ENCODE data around the gene MICU1. TPM values are rescaled to one million over a fixed set of nuclear protein-coding genes. Genes with fewer than 3 reads are reported as not detected.
A peak's percentile ranks its signal among the peaks of the same experiment; 100 is the strongest.

Gene MICU1
- polyA plus RNA-seq, 1 donor: 54.6 TPM

GRCh38 chr10:72334196-72334824 lies 291.6 kb downstream of the MICU1 start:
- H3K27me3 ChIP-seq (ENCODE audit: control insufficient read depth, insufficient read depth, low read length): no peaks in the 10 kb centered on the region
- no CpG with 5 or more reads among the region's 17 CpGs for WGBS (ENCODE audit: insufficient coverage, low lambda C conversion rate)
- H3K9me3 ChIP-seq (ENCODE audit: control insufficient read depth, low read depth, low read length): no peaks in the 10 kb centered on the region
- no peak overlapping the region for H3K4me3 ChIP-seq (ENCODE audit: low read length)
- no peak for DNase-seq
- H3K4me1 ChIP-seq (ENCODE audit: control insufficient read depth, insufficient read depth, low read length): peaks cover 20% of the 10 kb centered on the region
- H3K27ac ChIP-seq (ENCODE audit: low read length): peak overlapping the region; percentile 16
- peaks cover 47% of the 10 kb centered on the region for H3K36me3 ChIP-seq (ENCODE audit: control insufficient read depth, insufficient read depth, low read length)

DNA sequence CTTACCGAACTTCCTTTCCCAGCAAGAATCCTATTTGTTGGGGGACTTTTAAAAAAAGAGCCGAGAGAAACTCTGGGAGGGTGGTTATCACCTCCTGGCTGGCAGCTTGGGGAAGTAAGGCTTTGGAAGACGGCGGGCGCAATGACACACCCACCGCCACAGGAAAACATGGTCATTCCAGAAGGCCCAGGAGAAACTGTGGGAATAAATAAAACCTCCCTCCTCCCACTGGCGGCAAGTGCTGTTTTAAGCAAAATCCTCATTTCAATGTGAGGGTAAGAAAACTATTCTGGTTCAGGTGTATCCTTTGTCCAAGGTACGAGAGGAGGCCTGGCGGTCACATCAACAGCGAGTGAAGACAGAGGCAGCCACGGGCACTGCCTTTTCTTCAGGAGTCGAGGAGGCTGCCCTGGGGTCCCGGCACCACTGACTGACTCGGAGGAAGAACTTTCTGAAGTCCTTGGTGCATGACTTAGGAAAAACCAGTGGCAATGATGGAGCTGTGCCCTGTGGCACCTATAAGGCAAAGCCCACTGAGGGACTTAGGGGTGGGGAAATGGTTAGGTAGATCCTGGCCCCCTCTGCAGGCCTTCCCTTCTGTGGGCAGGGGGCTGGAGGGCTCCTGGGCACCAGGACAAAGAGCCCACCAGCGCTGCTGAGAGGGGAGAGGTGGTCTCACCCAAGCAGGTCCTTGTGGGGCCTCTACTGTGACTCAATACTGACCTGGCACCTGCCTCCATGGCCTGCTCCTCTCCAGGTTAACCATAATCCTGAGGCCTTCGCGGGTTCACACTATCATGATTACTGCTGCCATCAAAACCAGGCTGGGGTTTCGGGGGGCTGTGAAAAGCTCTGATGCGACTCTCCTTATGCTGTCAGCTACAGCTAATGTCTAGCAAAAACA lies 292.5 kb downstream of the MICU1 start:
- Histone ChIP-seq H3K36me3 (ENCODE audit: control insufficient read depth, insufficient read depth, low read length) (peaks cover 45% of the 10 kb centered on the region), H3K4me1 (ENCODE audit: control insufficient read depth, insufficient read depth, low read length) (peaks cover 27% of the 10 kb centered on the region), H3K27me3 (ENCODE audit: control insufficient read depth, insufficient read depth, low read length) (no peaks in the 10 kb centered on the region), H3K4me3 (ENCODE audit: low read length) (no peak overlapping the region), H3K27ac (ENCODE audit: low read length) (no peak overlapping the region), H3K9me3 (ENCODE audit: control insufficient read depth, low read depth, low read length) (no peaks in the 10 kb centered on the region)
- DNase-seq: no peak
- WGBS (ENCODE audit: insufficient coverage, low lambda C conversion rate): 100% methylated on average over 1 of the region's 19 CpGs

DNA sequence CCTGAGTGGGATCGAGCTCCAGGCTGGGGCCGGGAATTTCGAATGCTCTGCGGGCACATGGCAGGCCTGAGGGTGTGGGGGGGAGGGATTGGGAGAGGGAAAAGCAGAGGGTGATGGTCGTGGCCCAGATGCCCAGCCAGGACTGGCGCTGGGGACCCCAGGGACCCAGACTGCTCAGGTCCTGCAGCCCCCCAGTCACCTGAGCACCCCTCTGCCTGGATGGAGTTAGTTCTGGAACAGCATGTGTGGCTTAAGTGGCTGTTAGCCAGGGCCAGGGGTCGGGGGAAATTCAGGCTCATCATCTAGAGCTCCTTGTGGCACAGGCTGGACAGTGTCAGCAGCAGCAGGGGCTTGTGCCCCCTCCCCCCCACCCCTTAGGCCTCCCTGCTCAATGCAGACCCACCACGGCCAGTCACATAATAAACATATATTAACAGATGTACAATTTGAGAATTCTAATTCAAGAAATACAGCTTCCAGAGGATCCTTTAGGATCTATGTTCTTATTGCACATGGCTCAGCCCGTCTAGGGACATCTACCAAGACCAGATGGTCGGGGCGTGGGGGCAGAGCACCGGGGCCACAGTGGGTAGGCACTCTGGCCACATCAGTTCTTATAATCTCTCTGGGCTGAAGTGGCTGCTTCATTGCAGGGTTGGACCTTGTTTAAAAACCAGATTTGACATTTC lies 293.3 kb downstream of the MICU1 start:
- H3K4me1 ChIP-seq (ENCODE audit: control insufficient read depth, insufficient read depth, low read length): peaks cover 31% of the 10 kb centered on the region

GRCh38 chr10:72331575-72332422 lies 294.1 kb downstream of the MICU1 start:
- peaks cover 31% of the 10 kb centered on the region for H3K4me1 ChIP-seq (ENCODE audit: control insufficient read depth, insufficient read depth, low read length)
- H3K36me3 ChIP-seq (ENCODE audit: control insufficient read depth, insufficient read depth, low read length): peaks cover 29% of the 10 kb centered on the region
- H3K27me3 ChIP-seq (ENCODE audit: control insufficient read depth, insufficient read depth, low read length): no peaks in the 10 kb centered on the region
- peak; percentile 70 to 89 for DNase-seq
- H3K27ac ChIP-seq (ENCODE audit: low read length): peak overlapping the region; percentile 28
- WGBS (ENCODE audit: insufficient coverage, low lambda C conversion rate): no CpG with 5 or more reads among the region's 27 CpGs
- no peaks in the 10 kb centered on the region for H3K9me3 ChIP-seq (ENCODE audit: control insufficient read depth, low read depth, low read length)
- H3K4me3 ChIP-seq (ENCODE audit: low read length): no peak overlapping the region

More for the DNA sequence above, 293.3 kb downstream of the MICU1 start:
- Histone ChIP-seq H3K4me3 (ENCODE audit: low read length) (no peak overlapping the region), H3K27ac (ENCODE audit: low read length) (peak overlapping the region; percentile 28), H3K27me3 (ENCODE audit: control insufficient read depth, insufficient read depth, low read length) (no peaks in the 10 kb centered on the region), H3K9me3 (ENCODE audit: control insufficient read depth, low read depth, low read length) (no peaks in the 10 kb centered on the region), H3K36me3 (ENCODE audit: control insufficient read depth, insufficient read depth, low read length) (peaks cover 37% of the 10 kb centered on the region)
- no peak for DNase-seq
- WGBS (ENCODE audit: insufficient coverage, low lambda C conversion rate): no CpG with 5 or more reads among the region's 12 CpGs

DNA sequence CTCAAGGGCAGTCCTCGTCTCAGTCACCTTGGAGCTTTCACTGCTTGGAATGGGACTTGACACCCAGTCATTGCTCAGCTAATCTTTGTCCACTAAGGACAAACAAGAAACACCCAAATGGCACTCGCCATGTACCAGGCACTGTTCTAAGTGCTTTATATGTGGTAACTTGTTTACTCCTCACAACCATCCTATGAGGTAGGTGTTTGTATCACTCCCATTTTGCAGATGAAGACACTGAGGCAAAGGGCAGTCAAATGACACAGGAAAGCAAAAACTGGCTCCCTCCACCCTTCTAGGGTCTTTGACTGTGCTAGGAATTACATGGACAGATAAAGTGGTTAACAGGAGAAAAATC lies 295.8 kb downstream of the MICU1 start:
- Histone ChIP-seq H3K4me1 (ENCODE audit: control insufficient read depth, insufficient read depth, low read length) (peaks cover 34% of the 10 kb centered on the region), H3K27ac (ENCODE audit: low read length) (no peak overlapping the region), H3K4me3 (ENCODE audit: low read length) (no peak overlapping the region), H3K27me3 (ENCODE audit: control insufficient read depth, insufficient read depth, low read length) (no peaks in the 10 kb centered on the region), H3K9me3 (ENCODE audit: control insufficient read depth, low read depth, low read length) (no peaks in the 10 kb centered on the region), H3K36me3 (ENCODE audit: control insufficient read depth, insufficient read depth, low read length) (peaks cover 11% of the 10 kb centered on the region)
- no CpG with 5 or more reads among the region's 2 CpGs for WGBS (ENCODE audit: insufficient coverage, low lambda C conversion rate)
- DNase-seq: no peak

DNA sequence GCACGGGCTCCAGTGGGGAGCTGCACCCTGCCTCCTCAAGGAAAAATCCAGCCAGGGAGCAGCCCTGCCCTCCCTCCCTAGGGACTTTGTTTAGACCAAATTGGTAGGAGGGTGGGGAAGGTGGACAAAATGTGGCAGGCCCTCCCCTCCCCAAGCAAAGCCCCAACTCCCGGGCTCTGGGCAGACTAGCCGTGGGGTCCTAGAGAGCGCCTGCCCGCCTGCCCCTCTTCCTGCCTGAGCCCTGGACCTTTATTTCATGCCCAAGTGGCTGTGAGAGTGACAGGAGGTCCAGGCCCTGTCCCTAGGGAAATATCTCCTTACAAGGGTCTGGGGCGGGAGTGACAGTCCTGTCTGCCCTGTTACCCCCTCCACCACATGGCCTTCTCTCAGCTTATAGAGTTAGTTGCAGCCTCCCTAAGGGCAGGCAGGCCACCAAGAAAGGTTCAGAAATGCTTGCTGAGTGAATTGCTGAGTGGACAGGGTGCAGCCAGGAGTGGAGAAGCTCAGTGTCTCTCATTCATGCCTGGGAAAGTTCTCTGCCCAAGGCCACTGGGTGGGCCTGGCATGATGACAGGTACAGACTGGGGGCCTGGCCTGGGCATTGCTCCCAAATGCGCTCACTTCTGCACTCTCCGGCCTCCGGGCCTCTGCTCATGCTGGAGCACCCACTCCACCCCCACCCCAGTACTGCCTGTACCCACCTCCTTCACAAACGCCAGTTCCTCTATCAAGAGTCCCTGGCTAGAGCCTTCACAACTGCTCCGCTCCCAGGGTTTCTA lies 296.4 kb downstream of the MICU1 start:
- Histone ChIP-seq H3K27me3 (ENCODE audit: control insufficient read depth, insufficient read depth, low read length) (no peaks in the 10 kb centered on the region), H3K4me3 (ENCODE audit: low read length) (no peak overlapping the region), H3K27ac (ENCODE audit: low read length) (no peak overlapping the region), H3K9me3 (ENCODE audit: control insufficient read depth, low read depth, low read length) (no peaks in the 10 kb centered on the region), H3K4me1 (ENCODE audit: control insufficient read depth, insufficient read depth, low read length) (peaks cover 37% of the 10 kb centered on the region), H3K36me3 (ENCODE audit: control insufficient read depth, insufficient read depth, low read length) (peaks cover 10% of the 10 kb centered on the region)
- peak in 1 of 2 donors; percentile 3 for DNase-seq
- no CpG with 5 or more reads among the region's 11 CpGs for WGBS (ENCODE audit: insufficient coverage, low lambda C conversion rate)

GRCh38 chr10:72328829-72329204 lies 297.1 kb downstream of the MICU1 start:
- Histone ChIP-seq H3K36me3 (ENCODE audit: control insufficient read depth, insufficient read depth, low read length) (peaks cover 8% of the 10 kb centered on the region), H3K27me3 (ENCODE audit: control insufficient read depth, insufficient read depth, low read length) (no peaks in the 10 kb centered on the region), H3K9me3 (ENCODE audit: control insufficient read depth, low read depth, low read length) (no peaks in the 10 kb centered on the region), H3K27ac (ENCODE audit: low read length) (no peak overlapping the region), H3K4me1 (ENCODE audit: control insufficient read depth, insufficient read depth, low read length) (peaks cover 35% of the 10 kb centered on the region), H3K4me3 (ENCODE audit: low read length) (no peak overlapping the region)
- WGBS (ENCODE audit: insufficient coverage, low lambda C conversion rate): no CpG with 5 or more reads among the region's 5 CpGs
- DNase-seq: no peak

DNA sequence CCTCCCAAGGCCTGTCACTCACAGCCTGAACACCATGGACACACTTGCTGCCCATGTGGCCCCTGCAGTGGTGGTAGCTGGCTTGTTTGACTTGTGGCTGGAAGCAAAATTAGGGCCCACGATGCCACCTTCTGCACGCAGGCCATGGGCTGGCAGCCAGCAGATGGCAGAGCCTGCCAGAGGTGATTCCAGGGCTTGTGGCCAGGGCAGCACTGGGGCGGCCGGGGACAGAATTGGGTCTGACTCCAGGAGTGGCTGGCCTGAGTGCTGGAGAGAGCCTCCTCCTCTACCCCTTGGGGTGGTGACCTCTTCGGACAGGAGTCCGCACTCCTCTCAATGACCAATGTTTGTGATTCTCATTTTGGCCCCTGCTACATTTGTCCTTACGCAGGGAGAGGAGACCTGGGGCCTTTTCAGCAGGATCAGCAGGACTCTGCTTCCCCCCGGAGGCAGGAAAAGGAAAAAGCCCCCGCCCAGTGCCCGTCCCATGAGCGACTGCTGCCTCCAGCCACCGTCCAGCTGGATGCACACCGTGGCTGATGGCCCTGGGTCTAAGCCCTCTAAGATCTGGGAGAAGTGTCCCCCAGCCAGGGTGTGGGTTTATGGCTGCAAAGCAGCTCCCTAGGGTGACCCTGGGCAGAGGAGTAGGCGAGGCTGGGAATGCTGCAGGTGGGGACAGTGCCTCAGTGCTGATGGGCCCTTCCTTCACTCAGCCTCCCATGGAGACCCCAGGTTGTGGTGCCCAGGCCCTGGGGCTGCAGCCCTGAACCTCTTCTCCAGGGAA lies 297.6 kb downstream of the MICU1 start:
- Histone ChIP-seq H3K36me3 (ENCODE audit: control insufficient read depth, insufficient read depth, low read length) (peaks cover 2% of the 10 kb centered on the region), H3K27ac (ENCODE audit: low read length) (no peak overlapping the region), H3K27me3 (ENCODE audit: control insufficient read depth, insufficient read depth, low read length) (no peaks in the 10 kb centered on the region), H3K4me3 (ENCODE audit: low read length) (no peak overlapping the region), H3K9me3 (ENCODE audit: control insufficient read depth, low read depth, low read length) (no peaks in the 10 kb centered on the region), H3K4me1 (ENCODE audit: control insufficient read depth, insufficient read depth, low read length) (peaks cover 35% of the 10 kb centered on the region)
- WGBS (ENCODE audit: insufficient coverage, low lambda C conversion rate): no CpG with 5 or more reads among the region's 14 CpGs
- peak in 1 of 2 donors; percentile 54 for DNase-seq

Data from large intestine (tissue), 3 donors.